ENCODE data around the gene PLD5.
"Not testable (repeated sequence)": the region's sequence is repeated elsewhere in the genome, so short reads cannot be mapped to it uniquely, and the experiment has no call there.

Gene PLD5

GRCh38 chr1:242219905-242220304 lies 304.6 kb downstream of the PLD5 start:
- no peaks in the 10 kb centered on the region for H3K4me1 Mint-ChIP-seq (ENCODE audit: low read depth in 2 of 2)
- no peaks in the 10 kb centered on the region for H3K27me3 Mint-ChIP-seq
- ATAC-seq (replicated peaks) (no peak), DNase-seq (no peak)
- peaks cover 2 to 15% of the 10 kb centered on the region in 2 donors for H3K9me3 Mint-ChIP-seq
- H3K36me3 Mint-ChIP-seq (ENCODE audit: insufficient read depth) = peaks cover 4% of the 10 kb centered on the region
- H3K27ac Mint-ChIP-seq = no peak overlapping the region
- no peak overlapping the region for H3K4me3 Mint-ChIP-seq

GRCh38 chr1:242219298-242219901 lies 305.1 kb downstream of the PLD5 start:
- H3K9me3 Mint-ChIP-seq = peaks cover 2 to 15% of the 10 kb centered on the region in 2 donors
- no peak overlapping the region for H3K4me3 Mint-ChIP-seq

GRCh38 chr1:242216368-242216767 lies 308.1 kb downstream of the PLD5 start:
- ATAC-seq (replicated peaks) = no peak
- Mint-ChIP-seq H3K27ac (no peak overlapping the region), H3K9me3 (peaks cover 2 to 7% of the 10 kb centered on the region in 2 donors), H3K27me3 (peaks cover 0 to 8% of the 10 kb centered on the region in 2 donors), H3K36me3 (ENCODE audit: insufficient read depth) (peaks cover 4% of the 10 kb centered on the region), H3K4me1 (ENCODE audit: low read depth in 2 of 2) (no peaks in the 10 kb centered on the region), H3K4me3 (no peak overlapping the region)
- no peak for DNase-seq

More at GRCh38 chr1:242219298-242219901, 305.1 kb downstream of the PLD5 start:
- DNase-seq (no peak), ATAC-seq (replicated peaks) (no peak)
- no peaks in the 10 kb centered on the region for H3K4me1 Mint-ChIP-seq (ENCODE audit: low read depth in 2 of 2)
- H3K27me3 Mint-ChIP-seq = no peaks in the 10 kb centered on the region
- peaks cover 4% of the 10 kb centered on the region for H3K36me3 Mint-ChIP-seq (ENCODE audit: insufficient read depth)
- no peak overlapping the region for H3K27ac Mint-ChIP-seq

GRCh38 chr1:242214455-242214854 lies 310.0 kb downstream of the PLD5 start:
- H3K4me1 Mint-ChIP-seq (ENCODE audit: low read depth in 2 of 2); ATAC-seq (replicated peaks); DNase-seq; H3K9me3 Mint-ChIP-seq; H3K27ac Mint-ChIP-seq; H3K36me3 Mint-ChIP-seq (ENCODE audit: insufficient read depth); H3K4me3 Mint-ChIP-seq: not testable (repeated sequence)
- H3K27me3 Mint-ChIP-seq = peaks cover 0 to 15% of the 10 kb centered on the region in 2 donors

- not testable (repeated sequence) for H3K36me3 Mint-ChIP-seq (ENCODE audit: insufficient read depth); DNase-seq; H3K4me3 Mint-ChIP-seq; ATAC-seq (replicated peaks); H3K27ac Mint-ChIP-seq; H3K4me1 Mint-ChIP-seq (ENCODE audit: low read depth in 2 of 2)
- Mint-ChIP-seq H3K9me3 (peaks cover 4 to 13% of the 10 kb centered on the region in 2 donors), H3K27me3 (peaks cover 0 to 15% of the 10 kb centered on the region in 2 donors)
Measured at GRCh38 chr1:242212961-242213360, 311.5 kb downstream of the PLD5 start.

GRCh38 chr1:242212401-242212800 lies 312.1 kb downstream of the PLD5 start:
- Mint-ChIP-seq H3K9me3 (peaks cover 4 to 14% of the 10 kb centered on the region in 2 donors), H3K4me3 (no peak overlapping the region)

GRCh38 chr1:242211254-242212022 lies 313.1 kb downstream of the PLD5 start:
- ATAC-seq (replicated peaks) (no peak), DNase-seq (no peak)
- peaks cover 4% of the 10 kb centered on the region for H3K36me3 Mint-ChIP-seq (ENCODE audit: insufficient read depth)
- peaks cover 0 to 15% of the 10 kb centered on the region in 2 donors for H3K27me3 Mint-ChIP-seq
- peaks cover 4 to 14% of the 10 kb centered on the region in 2 donors for H3K9me3 Mint-ChIP-seq
- H3K4me3 Mint-ChIP-seq = no peak overlapping the region
- H3K4me1 Mint-ChIP-seq (ENCODE audit: low read depth in 2 of 2) = no peaks in the 10 kb centered on the region
- H3K27ac Mint-ChIP-seq = no peak overlapping the region

More at GRCh38 chr1:242212401-242212800, 312.1 kb downstream of the PLD5 start:
- Mint-ChIP-seq H3K36me3 (ENCODE audit: insufficient read depth) (peaks cover 4% of the 10 kb centered on the region), H3K4me1 (ENCODE audit: low read depth in 2 of 2) (no peaks in the 10 kb centered on the region), H3K27me3 (peaks cover 0 to 15% of the 10 kb centered on the region in 2 donors), H3K27ac (no peak overlapping the region)
- DNase-seq (no peak), ATAC-seq (replicated peaks) (no peak)

- not testable (repeated sequence) for H3K9me3 Mint-ChIP-seq; H3K27ac Mint-ChIP-seq; DNase-seq; H3K4me1 Mint-ChIP-seq (ENCODE audit: low read depth in 2 of 2); ATAC-seq (replicated peaks); H3K4me3 Mint-ChIP-seq; H3K36me3 Mint-ChIP-seq (ENCODE audit: insufficient read depth)
- peaks cover 0 to 15% of the 10 kb centered on the region in 2 donors for H3K27me3 Mint-ChIP-seq
Measured at GRCh38 chr1:242210316-242210715, 314.2 kb downstream of the PLD5 start.

GRCh38 chr1:242209063-242209462 lies 315.4 kb downstream of the PLD5 start:
- H3K27ac Mint-ChIP-seq = no peak overlapping the region
- no peaks in the 10 kb centered on the region for H3K4me1 Mint-ChIP-seq (ENCODE audit: low read depth in 2 of 2)
- H3K9me3 Mint-ChIP-seq = peaks cover 2 to 7% of the 10 kb centered on the region in 2 donors
- ATAC-seq (replicated peaks) (no peak), DNase-seq (no peak)
- H3K27me3 Mint-ChIP-seq = peaks cover 0 to 15% of the 10 kb centered on the region in 2 donors
- no peaks in the 10 kb centered on the region for H3K36me3 Mint-ChIP-seq (ENCODE audit: insufficient read depth)
- H3K4me3 Mint-ChIP-seq = no peak overlapping the region

- no peak for DNase-seq
- H3K4me1 Mint-ChIP-seq (ENCODE audit: low read depth in 2 of 2) = no peaks in the 10 kb centered on the region
- no peaks in the 10 kb centered on the region for H3K36me3 Mint-ChIP-seq (ENCODE audit: insufficient read depth)
- peaks cover 0 to 15% of the 10 kb centered on the region in 2 donors for H3K27me3 Mint-ChIP-seq
- ATAC-seq (replicated peaks) = no peak
- H3K27ac Mint-ChIP-seq = no peak overlapping the region
- H3K4me3 Mint-ChIP-seq = no peak overlapping the region
- H3K9me3 Mint-ChIP-seq = peaks cover 2 to 7% of the 10 kb centered on the region in 2 donors
Measured at GRCh38 chr1:242208021-242208420, 316.5 kb downstream of the PLD5 start.

GRCh38 chr1:242206994-242207393 lies 317.5 kb downstream of the PLD5 start:
- H3K36me3 Mint-ChIP-seq (ENCODE audit: insufficient read depth) = no peaks in the 10 kb centered on the region
- DNase-seq (no peak), ATAC-seq (replicated peaks) (no peak)
- no peak overlapping the region for H3K27ac Mint-ChIP-seq
- H3K4me3 Mint-ChIP-seq = no peak overlapping the region
- peaks cover 2 to 7% of the 10 kb centered on the region in 2 donors for H3K9me3 Mint-ChIP-seq
- no peaks in the 10 kb centered on the region for H3K4me1 Mint-ChIP-seq (ENCODE audit: low read depth in 2 of 2)
- peaks cover 0 to 11% of the 10 kb centered on the region in 2 donors for H3K27me3 Mint-ChIP-seq

- Mint-ChIP-seq H3K36me3 (ENCODE audit: insufficient read depth) (no peaks in the 10 kb centered on the region), H3K27ac (no peak overlapping the region), H3K9me3 (peaks cover 2 to 7% of the 10 kb centered on the region in 2 donors), H3K27me3 (peaks cover 0 to 5% of the 10 kb centered on the region in 2 donors), H3K4me3 (no peak overlapping the region), H3K4me1 (ENCODE audit: low read depth in 2 of 2) (no peaks in the 10 kb centered on the region)
- no peak for DNase-seq
- ATAC-seq (replicated peaks) = no peak
Measured at GRCh38 chr1:242205622-242206489, 318.6 kb downstream of the PLD5 start.

GRCh38 chr1:242203262-242203661 lies 321.2 kb downstream of the PLD5 start:
- no peak for DNase-seq
- Mint-ChIP-seq H3K27me3 (no peaks in the 10 kb centered on the region), H3K9me3 (peaks cover 1 to 4% of the 10 kb centered on the region in 2 donors), H3K27ac (no peak overlapping the region), H3K36me3 (ENCODE audit: insufficient read depth) (peaks cover 2% of the 10 kb centered on the region), H3K4me1 (ENCODE audit: low read depth in 2 of 2) (no peaks in the 10 kb centered on the region), H3K4me3 (no peak overlapping the region)
- ATAC-seq (replicated peaks) = no peak

Measured in effector memory CD8-positive, alpha-beta T cell (primary cell).